GM23338 (cell line): ENCODE data around the gene ARL13B. TPM values are rescaled to one million over a fixed set of nuclear protein-coding genes. Genes with fewer than 3 reads are reported as not detected.
"Not testable (repeated sequence)": the region's sequence is repeated elsewhere in the genome, so short reads cannot be mapped to it uniquely, and the experiment has no call there.

ENCODE experiments used
- ATAC-seq: fragments of 200-7000 bp; cut with Tn5 transposase; 3 replicates; pipeline ENCODE4 v1.9.1; 2020
- DNase-seq: peaks from one replicate; pipeline ENCODE4 v3.0.0-alpha.2; 2015; ENCODE audit warnings: low spot score
- H2AFZ ChIP-seq: fragments of 200-600 bp; sonication (generic); 2 replicates; pipeline ENCODE4 v1.8.0; 2016; ENCODE audit warnings: antibody characterized with exemption, mild to moderate bottlenecking, moderate library complexity
- H3F3A ChIP-seq: fragments of 200-600 bp; sonication (generic); replicated peaks from 2 replicates; pipeline ENCODE4 v1.8.0; 2017; ENCODE audit warnings: antibody characterized with exemption, mixed run types, low read depth
- H3K27ac ChIP-seq: fragments of 200-600 bp; sonication (generic); 2 replicates; pipeline ENCODE4 v1.6.1; 2016; ENCODE audit warnings: low read depth
- H3K27me3 ChIP-seq: fragments of 200-600 bp; sonication (generic); 2 replicates; pipeline ENCODE4 v1.8.0; 2016; ENCODE audit warnings: mild to moderate bottlenecking, mixed run types, moderate library complexity; ENCODE audit not compliant: insufficient read depth
- H3K36me3 ChIP-seq: fragments of 200-600 bp; sonication (generic); 2 replicates; pipeline ENCODE4 v1.8.0; 2016; ENCODE audit warnings: mild to moderate bottlenecking; ENCODE audit not compliant: insufficient read depth
- H3K4me1 ChIP-seq: fragments of 200-600 bp; sonication (generic); 2 replicates; pipeline ENCODE4 v1.8.0; 2016; ENCODE audit warnings: mild to moderate bottlenecking, moderate library complexity; ENCODE audit not compliant: insufficient read depth
- H3K4me2 ChIP-seq: fragments of 200-600 bp; sonication (generic); 2 replicates; pipeline ENCODE4 v1.7.1; 2017; ENCODE audit warnings: mixed run types
- H3K4me3 ChIP-seq: fragments of 200-600 bp; sonication (generic); 2 replicates; pipeline ENCODE4 v1.6.1; 2016; ENCODE audit warnings: mixed run types
- H3K79me2 ChIP-seq: fragments of 200-600 bp; sonication (generic); replicated peaks from 2 replicates; pipeline ENCODE4 v1.8.0; 2017; ENCODE audit warnings: mild to moderate bottlenecking; ENCODE audit not compliant: insufficient read depth
- H3K9me2 ChIP-seq: fragments of 200-600 bp; sonication (generic); 2 replicates; pipeline ENCODE4 v1.8.0; 2017; ENCODE audit not compliant: insufficient read depth
- H4K20me1 ChIP-seq: fragments of 200-600 bp; sonication (generic); replicated peaks from 2 replicates; pipeline ENCODE4 v1.8.0; 2017; ENCODE audit warnings: mild to moderate bottlenecking; ENCODE audit not compliant: insufficient read depth
- H3K27ac Mint-ChIP-seq: 2 replicates; pipeline ENCODE4 v1.8.0; 2020; ENCODE audit warnings: inconsistent platforms, mild to moderate bottlenecking, moderate library complexity, mixed read lengths
- H3K27me3 Mint-ChIP-seq: 3 replicates; pipeline ENCODE4 v1.8.0; 2022; ENCODE audit warnings: low read depth, mild to moderate bottlenecking, moderate library complexity, mixed read lengths, inconsistent platforms; ENCODE audit not compliant: insufficient read depth, poor library complexity
- H3K36me3 Mint-ChIP-seq: 3 replicates; pipeline ENCODE4 v1.8.0; 2021; ENCODE audit warnings: low read depth, mild to moderate bottlenecking, inconsistent platforms, moderate library complexity, mixed read lengths
- H3K4me1 Mint-ChIP-seq: 3 replicates; pipeline ENCODE4 v1.8.0; 2020; ENCODE audit warnings: mild to moderate bottlenecking, inconsistent platforms, mixed read lengths
- H3K4me3 Mint-ChIP-seq: 3 replicates; pipeline ENCODE4 v1.8.0; 2021; ENCODE audit warnings: moderate library complexity, mild to moderate bottlenecking, inconsistent platforms, mixed read lengths
- H3K9me3 Mint-ChIP-seq: 3 replicates; pipeline ENCODE4 v1.8.0; 2020; ENCODE audit warnings: moderate library complexity, mild to moderate bottlenecking, inconsistent platforms, mixed read lengths
- EZH2phosphoT487 ChIP-seq: fragments of 200-600 bp; sonication (generic); IDR thresholded peaks from one replicate; pipeline ENCODE4 v1.8.1; 2018; ENCODE audit warnings: antibody characterized with exemption; ENCODE audit not compliant: unreplicated experiment
- NANOG ChIP-seq: IDR thresholded peaks from 2 replicates; pipeline ENCODE4 v1.6.1; 2016; ENCODE audit warnings: antibody characterized with exemption, borderline replicate concordance
- polyA plus RNA-seq: library from polyadenylated mRNA; unstranded; fragments of >200 nt; fragmentation: Nextera tagmentation; extraction: Ambion mirVana; gene quantifications from 2 replicates; pipeline ENCODE4 v1.2.1, GENCODE V29; 2016
- total RNA-seq: library from RNA; depleted of rRNA; stranded (reverse); fragments of >200 nt; shearing (Covaris generic); gene quantifications from 2 replicates; pipeline ENCODE4 v1.2.3, GENCODE V29; 2014
- TF ChIP-seq, protein P1 (sequence below): IDR thresholded peaks from 2 replicates; pipeline ENCODE4 v1.6.1; 2016; ENCODE audit warnings: antibody characterized with exemption
- TF ChIP-seq, protein P2 (sequence below): IDR thresholded peaks from one replicate; pipeline ENCODE4 v1.6.1; 2018; ENCODE audit warnings: antibody characterized with exemption; ENCODE audit not compliant: unreplicated experiment

ARL13B gene
- total and polyA plus RNA-seq, 2 experiments from 2014 or later = 7.9 to 17.1 TPM

DNA sequence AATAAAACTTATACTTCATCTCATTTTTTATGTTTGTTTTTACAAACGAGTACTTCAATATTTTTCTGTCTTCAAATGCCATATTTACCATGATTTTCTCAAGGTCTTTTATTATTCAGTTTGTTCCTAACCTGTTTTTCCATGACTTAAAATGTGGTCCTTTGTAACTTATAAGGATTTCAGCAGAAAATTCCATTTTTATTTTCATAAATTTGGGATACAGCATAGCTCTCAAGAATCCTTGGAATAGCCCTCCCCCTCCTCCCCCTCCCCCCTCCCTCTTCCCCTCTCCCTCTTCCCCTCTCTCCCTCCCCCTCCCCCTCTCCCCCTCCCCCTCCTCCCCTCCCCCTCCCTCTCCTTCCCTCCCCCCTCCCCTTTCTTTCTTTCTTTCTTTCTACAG is 63.3 kb downstream of the ARL13B start (continued):
- TF ChIP-seq, protein P1, sequence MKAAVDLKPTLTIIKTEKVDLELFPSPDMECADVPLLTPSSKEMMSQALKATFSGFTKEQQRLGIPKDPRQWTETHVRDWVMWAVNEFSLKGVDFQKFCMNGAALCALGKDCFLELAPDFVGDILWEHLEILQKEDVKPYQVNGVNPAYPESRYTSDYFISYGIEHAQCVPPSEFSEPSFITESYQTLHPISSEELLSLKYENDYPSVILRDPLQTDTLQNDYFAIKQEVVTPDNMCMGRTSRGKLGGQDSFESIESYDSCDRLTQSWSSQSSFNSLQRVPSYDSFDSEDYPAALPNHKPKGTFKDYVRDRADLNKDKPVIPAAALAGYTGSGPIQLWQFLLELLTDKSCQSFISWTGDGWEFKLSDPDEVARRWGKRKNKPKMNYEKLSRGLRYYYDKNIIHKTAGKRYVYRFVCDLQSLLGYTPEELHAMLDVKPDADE = no peak
- TF ChIP-seq, protein P2, sequence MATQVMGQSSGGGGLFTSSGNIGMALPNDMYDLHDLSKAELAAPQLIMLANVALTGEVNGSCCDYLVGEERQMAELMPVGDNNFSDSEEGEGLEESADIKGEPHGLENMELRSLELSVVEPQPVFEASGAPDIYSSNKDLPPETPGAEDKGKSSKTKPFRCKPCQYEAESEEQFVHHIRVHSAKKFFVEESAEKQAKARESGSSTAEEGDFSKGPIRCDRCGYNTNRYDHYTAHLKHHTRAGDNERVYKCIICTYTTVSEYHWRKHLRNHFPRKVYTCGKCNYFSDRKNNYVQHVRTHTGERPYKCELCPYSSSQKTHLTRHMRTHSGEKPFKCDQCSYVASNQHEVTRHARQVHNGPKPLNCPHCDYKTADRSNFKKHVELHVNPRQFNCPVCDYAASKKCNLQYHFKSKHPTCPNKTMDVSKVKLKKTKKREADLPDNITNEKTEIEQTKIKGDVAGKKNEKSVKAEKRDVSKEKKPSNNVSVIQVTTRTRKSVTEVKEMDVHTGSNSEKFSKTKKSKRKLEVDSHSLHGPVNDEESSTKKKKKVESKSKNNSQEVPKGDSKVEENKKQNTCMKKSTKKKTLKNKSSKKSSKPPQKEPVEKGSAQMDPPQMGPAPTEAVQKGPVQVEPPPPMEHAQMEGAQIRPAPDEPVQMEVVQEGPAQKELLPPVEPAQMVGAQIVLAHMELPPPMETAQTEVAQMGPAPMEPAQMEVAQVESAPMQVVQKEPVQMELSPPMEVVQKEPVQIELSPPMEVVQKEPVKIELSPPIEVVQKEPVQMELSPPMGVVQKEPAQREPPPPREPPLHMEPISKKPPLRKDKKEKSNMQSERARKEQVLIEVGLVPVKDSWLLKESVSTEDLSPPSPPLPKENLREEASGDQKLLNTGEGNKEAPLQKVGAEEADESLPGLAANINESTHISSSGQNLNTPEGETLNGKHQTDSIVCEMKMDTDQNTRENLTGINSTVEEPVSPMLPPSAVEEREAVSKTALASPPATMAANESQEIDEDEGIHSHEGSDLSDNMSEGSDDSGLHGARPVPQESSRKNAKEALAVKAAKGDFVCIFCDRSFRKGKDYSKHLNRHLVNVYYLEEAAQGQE = no peak
- no peak for TF ChIP-seq NANOG
- no peak for TF ChIP-seq EZH2phosphoT487

GRCh38 chr3:94044100-94044936 is 64.4 kb downstream of the ARL13B start:
- DNase-seq, H4K20me1 ChIP-seq, H3K27me3 ChIP-seq, H3F3A ChIP-seq, H2AFZ ChIP-seq, H3K4me2 ChIP-seq, H3K4me1 ChIP-seq, H3K27ac Mint-ChIP-seq, H3K79me2 ChIP-seq, H3K4me3 ChIP-seq, H3K9me2 ChIP-seq, H3K36me3 ChIP-seq, H3K27ac ChIP-seq, ATAC-seq, H3K4me1 Mint-ChIP-seq, H3K4me3 Mint-ChIP-seq: not testable (repeated sequence)
- Mint-ChIP-seq H3K36me3 (peaks cover 42% of the 10 kb centered on the region), H3K27me3 (peaks cover 14% of the 10 kb centered on the region), H3K9me3 (peaks cover 32% of the 10 kb centered on the region)

GRCh38 chr3:94046533-94046932 is 66.6 kb downstream of the ARL13B start:
- no peak for ATAC-seq
- Mint-ChIP-seq H3K36me3 (peaks cover 38% of the 10 kb centered on the region), H3K27me3 (peaks cover 14% of the 10 kb centered on the region)

More at GRCh38 chr3:94046533-94046932, 66.6 kb downstream of the ARL13B start:
- Histone ChIP-seq H3K4me2 (no peak overlapping the region), H4K20me1 (no peaks in the 10 kb centered on the region), H3K4me3 (no peak overlapping the region), H3K79me2 (no peaks in the 10 kb centered on the region), H3F3A (no peaks in the 10 kb centered on the region), H3K9me2 (no peaks in the 10 kb centered on the region), H3K27me3 (no peaks in the 10 kb centered on the region), H2AFZ (no peak overlapping the region), H3K27ac (no peak overlapping the region), H3K36me3 (peaks cover 3% of the 10 kb centered on the region; the same call in 1 of the 2 replicates), H3K4me1 (no peaks in the 10 kb centered on the region)
- no peaks in the 10 kb centered on the region for H3K4me1 Mint-ChIP-seq
- H3K4me3 Mint-ChIP-seq = no peak overlapping the region
- no peak overlapping the region for H3K27ac Mint-ChIP-seq
- TF ChIP-seq, protein P1 = no peak
- H3K9me3 Mint-ChIP-seq = peaks cover 32% of the 10 kb centered on the region
- no peak for DNase-seq
